Brain microvascular endothelial cell (primary cell): ENCODE measurements around the gene CAMTA1.

Experiments used
- DNase-seq: peaks from one replicate; pipeline ENCODE4 v3.0.0-alpha.2; 2020
- H3K27ac ChIP-seq: fragments of 250-450 bp; sonication (Bioruptor Pico); 2 replicates; pipeline ENCODE4 v1.5.1; 2020; ENCODE audit warnings: mild to moderate bottlenecking, moderate library complexity
- H3K27me3 ChIP-seq: fragments of 250-450 bp; sonication (Bioruptor Pico); replicated peaks from 2 replicates; pipeline ENCODE4 v1.5.1; 2020; ENCODE audit warnings: mild to moderate bottlenecking
- H3K36me3 ChIP-seq: fragments of 250-450 bp; sonication (Bioruptor Pico); replicated peaks from 2 replicates; pipeline ENCODE4 v1.5.1; 2020; ENCODE audit warnings: mild to moderate bottlenecking
- H3K4me3 ChIP-seq: 2 replicates; pipeline ENCODE4 v1.5.1; 2011; ENCODE audit warnings: low read depth, mild to moderate bottlenecking, control low read depth, low read length, moderate library complexity
- CTCF ChIP-seq: IDR thresholded peaks from 2 replicates; pipeline ENCODE4 v1.5.1; 2011; ENCODE audit warnings: low read depth, mild to moderate bottlenecking, moderate library complexity, low read length, control low read depth, inconsistent platforms; ENCODE audit errors: missing control alignments
- in situ Hi-C: cut with HindIII; loops from 2 replicates; pipeline ENCODE4 v1.10.0; 2017; ENCODE audit warnings: low sequenced_read_pairs, low pct_ligation_motif_present

CAMTA1 gene

GRCh38 chr1:7432102-7432899 is 647.0 kb downstream of the CAMTA1 start:
- no peak for DNase-seq
- TF ChIP-seq CTCF, result no peak
- in situ Hi-C loops, result no loop called here
- Histone ChIP-seq H3K4me3 (no peak overlapping the region), H3K27ac (no peak overlapping the region), H3K27me3 (no peaks in the 10 kb centered on the region), H3K36me3 (no peaks in the 10 kb centered on the region)

- Histone ChIP-seq H3K4me3 (no peak overlapping the region), H3K27ac (no peak overlapping the region), H3K36me3 (no peaks in the 10 kb centered on the region), H3K27me3 (no peaks in the 10 kb centered on the region)
- in situ Hi-C loops, result no loop called here
- DNase-seq, result no peak
- TF ChIP-seq CTCF, result no peak
Measured at GRCh38 chr1:7432900-7433380, 647.7 kb downstream of the CAMTA1 start.

GRCh38 chr1:7434566-7434965 is 649.3 kb downstream of the CAMTA1 start:
- TF ChIP-seq CTCF, result no peak
- Histone ChIP-seq H3K27ac (no peak overlapping the region), H3K4me3 (no peak overlapping the region), H3K27me3 (no peaks in the 10 kb centered on the region), H3K36me3 (no peaks in the 10 kb centered on the region)
- in situ Hi-C loops, result no loop called here
- DNase-seq, result no peak

GRCh38 chr1:7435276-7436055 is 650.2 kb downstream of the CAMTA1 start:
- Histone ChIP-seq H3K4me3 (no peak overlapping the region), H3K27me3 (no peaks in the 10 kb centered on the region), H3K27ac (no peak overlapping the region), H3K36me3 (no peaks in the 10 kb centered on the region)
- DNase-seq, result no peak
- TF ChIP-seq CTCF, result no peak
- in situ Hi-C loops, result no loop called here

- DNase-seq, result no peak
- H3K36me3 ChIP-seq, result no peaks in the 10 kb centered on the region
- H3K27ac ChIP-seq, result no peak overlapping the region
- TF ChIP-seq CTCF, result no peak
- no peak overlapping the region for H3K4me3 ChIP-seq
- H3K27me3 ChIP-seq, result no peaks in the 10 kb centered on the region
- in situ Hi-C loops, result no loop called here
Measured at GRCh38 chr1:7436056-7437005, 651.1 kb downstream of the CAMTA1 start.
